HepG2 (cell line): ENCODE results near the gene BBS9.
"Not testable (repeated sequence)": the region's sequence is repeated elsewhere in the genome, so short reads cannot be mapped to it uniquely, and the experiment has no call there.

Experiments
- GATA4 ChIP-seq: sonication (generic); IDR thresholded peaks from 2 replicates; pipeline ENCODE4 v1.6.1; 2016; ENCODE audit warnings: antibody characterized with exemption, low read depth, borderline replicate concordance
- SOX13 ChIP-seq, 3 experiments: fragments of 450-650 bp in 1 of 3; sonication (generic) in 1 of 3; formaldehyde crosslinking in 1 of 3; IDR thresholded peaks in 2 of 3; conservative IDR thresholded peaks in 1 of 3; 2 replicates each; pipeline versions ENCODE4 v1.5.0 to v1.6.1; 2016 to 2020; ENCODE audit warnings: antibody characterized with exemption in 1 of 3, mild to moderate bottlenecking in 1 of 3, missing compliant biosample characterization in 1 of 3, missing genetic modification reagents in 1 of 3, moderate library complexity in 1 of 3
- ZNF280D ChIP-seq: sonication (generic); formaldehyde crosslinking; IDR thresholded peaks from 2 replicates; pipeline ENCODE4 v1.5.1; 2020; ENCODE audit warnings: mild to moderate bottlenecking, missing genetic modification reagents

GRCh38 chr7:33484476-33484875 is 355.1 kb downstream of the BBS9 start:
- TF ChIP-seq GATA4; SOX13 (IDR thresholded peaks at IDR 0.05); SOX13 (CRISPR knock-in tag; conservative IDR thresholded peaks at IDR 0.05 in 1 of 2, IDR thresholded peaks at IDR 0.05 in 1 of 2); ZNF280D (CRISPR knock-in tag): not testable (repeated sequence)
